GM21367 (cell line): Measurements from ENCODE around the gene NTM.
A peak's percentile ranks its signal among the peaks of the same experiment; 100 is the strongest.
"Not testable (repeated sequence)": the region's sequence is repeated elsewhere in the genome, so short reads cannot be mapped to it uniquely, and the experiment has no call there.

Experiments used
- ATAC-seq: cut with Tn5 transposase; IDR thresholded peaks from one replicate; pipeline ENCODE4 v1.9.1; 2021; ENCODE audit not compliant: unreplicated experiment

Gene NTM

GRCh38 chr11:131664293-131664692 lies 293.9 kb downstream of the NTM start:
- no peak for ATAC-seq

GRCh38 chr11:131664816-131665215 lies 294.4 kb downstream of the NTM start:
- ATAC-seq, result no peak

- ATAC-seq, result no peak
Observed at GRCh38 chr11:131665344-131665968, 295.0 kb downstream of the NTM start.

GRCh38 chr11:131666006-131666405 lies 295.6 kb downstream of the NTM start:
- ATAC-seq, result no peak

GRCh38 chr11:131666617-131667016 lies 296.2 kb downstream of the NTM start:
- ATAC-seq, result no peak

GRCh38 chr11:131667566-131667965 lies 297.2 kb downstream of the NTM start:
- no peak for ATAC-seq

- ATAC-seq, result peak; percentile 93
Observed at GRCh38 chr11:131668500-131669400, 298.3 kb downstream of the NTM start.

GRCh38 chr11:131669401-131669780 lies 299.0 kb downstream of the NTM start:
- ATAC-seq, result no peak

GRCh38 chr11:131670876-131671275 lies 300.5 kb downstream of the NTM start:
- ATAC-seq, result no peak

- ATAC-seq, result no peak
Observed at GRCh38 chr11:131671320-131671719, 300.9 kb downstream of the NTM start.

GRCh38 chr11:131671734-131672133 lies 301.3 kb downstream of the NTM start:
- no peak for ATAC-seq

GRCh38 chr11:131672191-131672590 lies 301.8 kb downstream of the NTM start:
- no peak for ATAC-seq

- peak; percentile 90 for ATAC-seq
Observed at GRCh38 chr11:131674051-131674755, 303.8 kb downstream of the NTM start.

- no peak for ATAC-seq
Observed at GRCh38 chr11:131675121-131675888, 304.9 kb downstream of the NTM start.

- no peak for ATAC-seq
Observed at GRCh38 chr11:131677828-131678470, 307.5 kb downstream of the NTM start.

- no peak for ATAC-seq
Observed at GRCh38 chr11:131678658-131679340, 308.4 kb downstream of the NTM start.

GRCh38 chr11:131680448-131680847 lies 310.0 kb downstream of the NTM start:
- ATAC-seq, result not testable (repeated sequence)

- no peak for ATAC-seq
Observed at GRCh38 chr11:131681920-131682319, 311.5 kb downstream of the NTM start.

- no peak for ATAC-seq
Observed at GRCh38 chr11:131682373-131683015, 312.1 kb downstream of the NTM start.
